ENCODE results near the gene BLID. TPM values are rescaled to one million over a fixed set of nuclear protein-coding genes. Genes with fewer than 3 reads are reported as not detected.
A peak's percentile ranks its signal among the peaks of the same experiment; 100 is the strongest.

BLID gene
- total RNA-seq, 2 donors from 2014 or later: not detected

DNA sequence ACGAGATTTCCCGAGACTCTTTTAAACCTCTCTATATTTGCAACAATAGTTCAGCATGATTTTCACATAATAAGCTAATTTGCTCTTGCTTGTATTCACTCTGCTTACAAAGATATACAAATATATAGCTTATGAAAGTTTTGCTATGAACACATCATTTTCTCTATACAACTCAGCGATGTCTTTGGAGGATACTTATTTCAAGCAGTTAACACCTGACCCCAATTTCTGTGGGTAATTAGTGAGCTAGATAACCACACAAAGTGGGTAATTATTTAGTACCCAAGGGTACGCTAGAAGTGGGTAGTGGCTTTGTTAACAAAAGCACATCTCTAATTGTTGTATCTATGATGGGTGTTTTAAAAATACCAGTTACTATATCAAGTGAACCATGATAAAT is 12.3 kb downstream of the BLID start:
- intact Hi-C loops (cut with DNase I): no loop called here
- H3K4me1 ChIP-seq: no peaks in the 10 kb centered on the region
- no peak for DNase-seq
- H3K27me3 ChIP-seq: no peaks in the 10 kb centered on the region
- no peak overlapping the region for H3K9ac ChIP-seq (ENCODE audit: low read depth in 2 of 2, low read length in 2 of 2)
- H3K27ac ChIP-seq: no peak overlapping the region
- H3K4me3 ChIP-seq: no peak overlapping the region
- H3K9me3 ChIP-seq: no peaks in the 10 kb centered on the region
- no peaks in the 10 kb centered on the region for H3K36me3 ChIP-seq
- TF ChIP-seq, protein P1, sequence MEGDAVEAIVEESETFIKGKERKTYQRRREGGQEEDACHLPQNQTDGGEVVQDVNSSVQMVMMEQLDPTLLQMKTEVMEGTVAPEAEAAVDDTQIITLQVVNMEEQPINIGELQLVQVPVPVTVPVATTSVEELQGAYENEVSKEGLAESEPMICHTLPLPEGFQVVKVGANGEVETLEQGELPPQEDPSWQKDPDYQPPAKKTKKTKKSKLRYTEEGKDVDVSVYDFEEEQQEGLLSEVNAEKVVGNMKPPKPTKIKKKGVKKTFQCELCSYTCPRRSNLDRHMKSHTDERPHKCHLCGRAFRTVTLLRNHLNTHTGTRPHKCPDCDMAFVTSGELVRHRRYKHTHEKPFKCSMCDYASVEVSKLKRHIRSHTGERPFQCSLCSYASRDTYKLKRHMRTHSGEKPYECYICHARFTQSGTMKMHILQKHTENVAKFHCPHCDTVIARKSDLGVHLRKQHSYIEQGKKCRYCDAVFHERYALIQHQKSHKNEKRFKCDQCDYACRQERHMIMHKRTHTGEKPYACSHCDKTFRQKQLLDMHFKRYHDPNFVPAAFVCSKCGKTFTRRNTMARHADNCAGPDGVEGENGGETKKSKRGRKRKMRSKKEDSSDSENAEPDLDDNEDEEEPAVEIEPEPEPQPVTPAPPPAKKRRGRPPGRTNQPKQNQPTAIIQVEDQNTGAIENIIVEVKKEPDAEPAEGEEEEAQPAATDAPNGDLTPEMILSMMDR (IDR thresholded peaks at IDR 0.05): no peak

DNA sequence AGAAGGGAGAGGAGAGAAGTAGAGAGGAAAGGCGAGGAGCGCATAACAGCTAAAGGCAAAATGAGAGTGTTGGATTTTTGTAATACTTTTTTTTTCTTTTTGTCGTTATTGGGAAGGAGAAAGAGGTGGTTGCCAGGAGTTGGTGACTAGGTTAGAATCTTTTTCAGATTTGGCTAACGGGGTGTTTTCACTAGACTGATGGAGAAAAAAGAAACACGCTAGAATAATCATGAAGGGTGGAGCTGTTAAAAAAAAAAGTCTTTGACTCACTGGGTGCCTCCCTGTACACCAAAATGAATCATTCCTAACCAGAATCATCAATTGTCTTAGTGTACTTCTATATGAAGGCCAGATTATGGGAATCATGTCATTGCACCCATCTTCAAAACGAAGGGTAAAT is 12.7 kb downstream of the BLID start:
- Histone ChIP-seq H3K9me3 (no peaks in the 10 kb centered on the region), H3K36me3 (no peaks in the 10 kb centered on the region), H3K27me3 (no peaks in the 10 kb centered on the region), H3K4me3 (no peak overlapping the region), H3K9ac (ENCODE audit: low read depth in 2 of 2, low read length in 2 of 2) (no peak overlapping the region), H3K4me1 (no peaks in the 10 kb centered on the region), H3K27ac (no peak overlapping the region)
- no peak for DNase-seq
- intact Hi-C loops (cut with DNase I): no loop called here
- TF ChIP-seq, protein P1 (IDR thresholded peaks at IDR 0.05): no peak

DNA sequence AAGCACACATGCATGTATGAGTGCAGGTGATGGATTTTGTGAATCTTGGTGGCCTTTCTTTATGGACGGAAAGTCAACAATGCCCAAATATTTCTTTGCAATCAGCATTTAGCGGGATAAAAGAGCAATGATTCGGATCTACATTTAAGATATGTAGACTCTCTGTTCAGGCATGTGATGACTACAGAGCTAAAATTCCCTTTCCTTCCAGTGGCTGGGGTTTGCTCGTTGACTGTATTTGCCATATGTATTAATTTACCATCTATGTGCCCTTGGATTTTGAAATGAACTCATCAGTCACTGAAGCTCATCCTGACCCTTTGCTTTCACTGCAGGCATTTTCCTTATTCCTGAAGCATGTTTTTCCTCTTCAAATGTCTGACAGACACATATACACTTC is 13.6 kb downstream of the BLID start:
- no peak for DNase-seq
- intact Hi-C loops (cut with DNase I): no loop called here
- Histone ChIP-seq H3K36me3 (no peaks in the 10 kb centered on the region), H3K9me3 (no peaks in the 10 kb centered on the region), H3K27ac (peak overlapping the region; percentile 17), H3K9ac (ENCODE audit: low read depth in 2 of 2, low read length in 2 of 2) (no peak overlapping the region), H3K4me1 (no peaks in the 10 kb centered on the region), H3K4me3 (no peak overlapping the region), H3K27me3 (no peaks in the 10 kb centered on the region)
- TF ChIP-seq, protein P1 (IDR thresholded peaks at IDR 0.05): no peak

- H3K36me3 ChIP-seq: no peaks in the 10 kb centered on the region
- peak overlapping the region; percentile 1 for H3K4me3 ChIP-seq
- DNase-seq: peak; percentile 28
- intact Hi-C loops (cut with DNase I): loop anchor here (2.0 kb wide), 1 partner anchor 445 kb away; no protein-coding TSS in a partner anchor
- H3K27ac ChIP-seq: peak overlapping the region; percentile 17
- TF ChIP-seq, protein P1 (IDR thresholded peaks at IDR 0.05): peak; percentile 15
- no peaks in the 10 kb centered on the region for H3K4me1 ChIP-seq
- H3K9me3 ChIP-seq: no peaks in the 10 kb centered on the region
- H3K9ac ChIP-seq (ENCODE audit: low read depth in 2 of 2, low read length in 2 of 2): peak overlapping the region in 1 of 2 donors; percentile 26
- H3K27me3 ChIP-seq: no peaks in the 10 kb centered on the region
Observed at GRCh38 chr11:122101625-122102291, 14.3 kb downstream of the BLID start.

- peak; percentile 27 for DNase-seq
- intact Hi-C loops (cut with DNase I): loop anchor here (2.0 kb wide), 1 partner anchor 444 kb away; no protein-coding TSS in a partner anchor
- no peaks in the 10 kb centered on the region for H3K27me3 ChIP-seq
- no peaks in the 10 kb centered on the region for H3K9me3 ChIP-seq
- H3K27ac ChIP-seq: peak overlapping the region; percentile 43
- H3K4me1 ChIP-seq: no peaks in the 10 kb centered on the region
- H3K4me3 ChIP-seq: peak overlapping the region; percentile 12
- H3K9ac ChIP-seq (ENCODE audit: low read depth in 2 of 2, low read length in 2 of 2): peak overlapping the region in 1 of 2 donors; percentile 56
- TF ChIP-seq, protein P1 (IDR thresholded peaks at IDR 0.05): no peak
- no peaks in the 10 kb centered on the region for H3K36me3 ChIP-seq
Observed at GRCh38 chr11:122100756-122101080, 15.3 kb downstream of the BLID start.

All from colonic mucosa (tissue), 4 donors.